HL-60 (cell line): ENCODE measurements around the gene MBD5.

Experiments
- DNase-seq, 2 experiments: peaks; one replicate each; pipeline ENCODE4 v3.0.0-alpha.2; 2010 to 2020; ENCODE audit warnings: low read depth in 1 of 2, low spot score in 1 of 2
- H3K27ac ChIP-seq: fragments of 250-450 bp; sonication (Bioruptor Pico); replicated peaks from 2 replicates; pipeline ENCODE4 v1.5.1; 2020; ENCODE audit warnings: mild to moderate bottlenecking, moderate library complexity
- H3K27me3 ChIP-seq: fragments of 250-450 bp; sonication (Bioruptor Pico); 2 replicates; pipeline ENCODE4 v1.5.1; 2021; ENCODE audit warnings: mild to moderate bottlenecking, moderate library complexity; ENCODE audit not compliant: insufficient read depth, poor library complexity, severe bottlenecking
- H3K4me3 ChIP-seq: replicated peaks from 2 replicates; pipeline ENCODE4 v1.5.1; 2011; ENCODE audit warnings: mild to moderate bottlenecking, control low read depth, low read length; ENCODE audit not compliant: insufficient read depth
- GABPA ChIP-seq: IDR thresholded peaks from 2 replicates; pipeline ENCODE4 v1.6.1; 2012; ENCODE audit warnings: low read depth
- POLR2AphosphoS5 ChIP-seq: IDR thresholded peaks from 2 replicates; pipeline ENCODE4 v1.6.1; 2012; ENCODE audit warnings: low read depth
- SPI1 ChIP-seq: IDR thresholded peaks from 2 replicates; pipeline ENCODE4 v1.6.1; 2012; ENCODE audit warnings: low read depth, mild to moderate bottlenecking, borderline replicate concordance
- TF ChIP-seq, protein P1 (sequence below): IDR thresholded peaks from 2 replicates; pipeline ENCODE4 v1.6.1; 2012; ENCODE audit warnings: low read depth; ENCODE audit not compliant: insufficient replicate concordance
- TF ChIP-seq, protein P2 (sequence below): IDR thresholded peaks from one replicate; pipeline ENCODE4 v1.5.1; 2011; ENCODE audit warnings: low read length, control low read depth, inconsistent platforms; ENCODE audit not compliant: insufficient read depth

The MBD5 gene

DNA sequence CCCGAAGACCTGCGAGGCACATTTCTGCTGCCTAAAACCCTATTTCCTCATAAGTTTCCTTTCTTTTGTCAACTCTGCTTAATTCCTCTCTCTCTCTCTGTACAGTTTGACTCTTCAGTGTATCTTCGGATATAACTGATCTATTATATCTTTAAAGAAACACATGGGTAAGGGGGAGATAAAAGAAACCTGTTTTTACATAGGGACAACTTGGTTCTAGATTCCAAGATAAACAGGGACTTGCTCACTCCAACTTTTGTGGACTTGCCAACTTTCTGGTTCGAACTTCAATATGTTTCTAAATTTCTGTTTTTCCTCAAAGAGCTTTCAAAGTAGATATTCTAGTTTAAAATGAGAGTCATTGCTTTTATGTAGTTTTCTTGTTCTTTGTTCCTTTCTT is 441.0 kb downstream of the MBD5 start:
- Histone ChIP-seq H3K27ac (no peak overlapping the region), H3K4me3 (no peak overlapping the region), H3K27me3 (no peaks in the 10 kb centered on the region)
- TF ChIP-seq, protein P1, sequence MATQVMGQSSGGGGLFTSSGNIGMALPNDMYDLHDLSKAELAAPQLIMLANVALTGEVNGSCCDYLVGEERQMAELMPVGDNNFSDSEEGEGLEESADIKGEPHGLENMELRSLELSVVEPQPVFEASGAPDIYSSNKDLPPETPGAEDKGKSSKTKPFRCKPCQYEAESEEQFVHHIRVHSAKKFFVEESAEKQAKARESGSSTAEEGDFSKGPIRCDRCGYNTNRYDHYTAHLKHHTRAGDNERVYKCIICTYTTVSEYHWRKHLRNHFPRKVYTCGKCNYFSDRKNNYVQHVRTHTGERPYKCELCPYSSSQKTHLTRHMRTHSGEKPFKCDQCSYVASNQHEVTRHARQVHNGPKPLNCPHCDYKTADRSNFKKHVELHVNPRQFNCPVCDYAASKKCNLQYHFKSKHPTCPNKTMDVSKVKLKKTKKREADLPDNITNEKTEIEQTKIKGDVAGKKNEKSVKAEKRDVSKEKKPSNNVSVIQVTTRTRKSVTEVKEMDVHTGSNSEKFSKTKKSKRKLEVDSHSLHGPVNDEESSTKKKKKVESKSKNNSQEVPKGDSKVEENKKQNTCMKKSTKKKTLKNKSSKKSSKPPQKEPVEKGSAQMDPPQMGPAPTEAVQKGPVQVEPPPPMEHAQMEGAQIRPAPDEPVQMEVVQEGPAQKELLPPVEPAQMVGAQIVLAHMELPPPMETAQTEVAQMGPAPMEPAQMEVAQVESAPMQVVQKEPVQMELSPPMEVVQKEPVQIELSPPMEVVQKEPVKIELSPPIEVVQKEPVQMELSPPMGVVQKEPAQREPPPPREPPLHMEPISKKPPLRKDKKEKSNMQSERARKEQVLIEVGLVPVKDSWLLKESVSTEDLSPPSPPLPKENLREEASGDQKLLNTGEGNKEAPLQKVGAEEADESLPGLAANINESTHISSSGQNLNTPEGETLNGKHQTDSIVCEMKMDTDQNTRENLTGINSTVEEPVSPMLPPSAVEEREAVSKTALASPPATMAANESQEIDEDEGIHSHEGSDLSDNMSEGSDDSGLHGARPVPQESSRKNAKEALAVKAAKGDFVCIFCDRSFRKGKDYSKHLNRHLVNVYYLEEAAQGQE: no peak
- TF ChIP-seq POLR2AphosphoS5 (no peak), SPI1 (no peak), GABPA (no peak)
- TF ChIP-seq, protein P2, sequence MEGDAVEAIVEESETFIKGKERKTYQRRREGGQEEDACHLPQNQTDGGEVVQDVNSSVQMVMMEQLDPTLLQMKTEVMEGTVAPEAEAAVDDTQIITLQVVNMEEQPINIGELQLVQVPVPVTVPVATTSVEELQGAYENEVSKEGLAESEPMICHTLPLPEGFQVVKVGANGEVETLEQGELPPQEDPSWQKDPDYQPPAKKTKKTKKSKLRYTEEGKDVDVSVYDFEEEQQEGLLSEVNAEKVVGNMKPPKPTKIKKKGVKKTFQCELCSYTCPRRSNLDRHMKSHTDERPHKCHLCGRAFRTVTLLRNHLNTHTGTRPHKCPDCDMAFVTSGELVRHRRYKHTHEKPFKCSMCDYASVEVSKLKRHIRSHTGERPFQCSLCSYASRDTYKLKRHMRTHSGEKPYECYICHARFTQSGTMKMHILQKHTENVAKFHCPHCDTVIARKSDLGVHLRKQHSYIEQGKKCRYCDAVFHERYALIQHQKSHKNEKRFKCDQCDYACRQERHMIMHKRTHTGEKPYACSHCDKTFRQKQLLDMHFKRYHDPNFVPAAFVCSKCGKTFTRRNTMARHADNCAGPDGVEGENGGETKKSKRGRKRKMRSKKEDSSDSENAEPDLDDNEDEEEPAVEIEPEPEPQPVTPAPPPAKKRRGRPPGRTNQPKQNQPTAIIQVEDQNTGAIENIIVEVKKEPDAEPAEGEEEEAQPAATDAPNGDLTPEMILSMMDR: no peak
- DNase-seq: no peak

DNA sequence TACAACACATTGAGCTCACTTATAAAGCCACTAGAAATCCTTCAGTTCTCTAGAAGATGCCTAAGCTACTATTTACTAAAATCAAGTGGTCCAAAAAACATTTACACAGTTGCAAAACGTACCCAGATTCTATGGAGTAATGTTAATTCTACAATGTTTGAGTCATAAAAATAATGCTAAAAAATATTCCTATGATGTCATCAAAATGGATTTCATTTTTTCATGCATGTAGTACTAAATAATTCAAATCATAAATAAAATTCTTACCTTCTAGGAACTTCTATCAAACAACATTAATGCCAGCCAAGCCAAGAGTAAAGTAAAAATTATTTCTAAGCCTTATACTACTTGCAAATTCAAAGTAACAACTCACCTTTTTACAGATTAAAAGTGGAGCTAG is 454.7 kb downstream of the MBD5 start:
- Histone ChIP-seq H3K27me3 (peaks cover 2% of the 10 kb centered on the region), H3K4me3 (no peak overlapping the region), H3K27ac (no peak overlapping the region)
- TF ChIP-seq, protein P2: no peak
- TF ChIP-seq GABPA: no peak
- TF ChIP-seq SPI1: no peak
- TF ChIP-seq, protein P1: no peak
- no peak for TF ChIP-seq POLR2AphosphoS5
- no peak for DNase-seq

DNA sequence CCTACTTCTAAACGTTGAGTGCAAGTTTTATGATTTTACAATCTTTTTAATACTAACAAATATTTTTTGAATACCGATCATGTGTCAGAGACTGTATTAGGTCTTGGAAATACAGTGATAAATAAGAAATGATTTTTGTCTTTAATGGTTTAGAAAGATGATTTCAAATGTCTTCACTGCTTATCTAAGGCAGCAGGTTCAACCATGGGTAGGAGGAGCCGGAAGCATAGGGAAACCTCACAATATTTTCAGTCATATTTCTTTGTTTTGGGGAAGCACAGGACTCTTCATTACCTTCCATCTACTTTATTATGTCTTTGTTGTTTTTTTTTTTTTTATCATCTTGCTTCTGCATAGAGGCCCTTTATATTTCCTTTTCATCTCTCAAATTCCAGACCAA is 458.5 kb downstream of the MBD5 start:
- Histone ChIP-seq H3K4me3 (no peak overlapping the region), H3K27me3 (peaks cover 2% of the 10 kb centered on the region), H3K27ac (no peak overlapping the region)
- TF ChIP-seq, protein P2: no peak
- TF ChIP-seq, protein P1: no peak
- TF ChIP-seq POLR2AphosphoS5: no peak
- no peak for TF ChIP-seq GABPA
- no peak for TF ChIP-seq SPI1
- DNase-seq: no peak
